Stomach (tissue), 9 donors: ENCODE measurements around the gene KANSL1. TPM values are rescaled to one million over a fixed set of nuclear protein-coding genes. Genes with fewer than 3 reads are reported as not detected.

Source experiments
- DNase-seq, 2 donors: peaks; one replicate each; pipeline versions ENCODE4 v3.0.0 to v3.0.0-alpha.2; 2013 to 2019
- H3K27ac ChIP-seq, 5 donors: fragments of 200-600 bp in 4 of 5; sonication (generic) in 4 of 5; one replicate each; pipeline ENCODE4 v1.5.1; 2013 to 2019; ENCODE audit warnings: mild to moderate bottlenecking in 1 of 5, moderate library complexity in 1 of 5
- H3K27me3 ChIP-seq, 3 donors: fragments of 200-600 bp; sonication (generic); one replicate each; pipeline ENCODE4 v1.5.1; 2017 to 2019; ENCODE audit warnings: mixed run types in 1 of 3
- H3K36me3 ChIP-seq, 4 donors: fragments of 200-600 bp; sonication (generic); 1 replicate in 3 of 4; 2 replicates in 1 of 4; pipeline ENCODE4 v1.5.1; 2016 to 2019
- H3K4me1 ChIP-seq, 4 donors: fragments of 200-600 bp; sonication (generic); one replicate each; pipeline ENCODE4 v1.5.1; 2016 to 2019
- H3K4me3 ChIP-seq, 4 donors: fragments of 200-600 bp; sonication (generic) in 3 of 4; one replicate each; pipeline ENCODE4 v1.5.1; 2016 to 2019; ENCODE audit warnings: mild to moderate bottlenecking in 1 of 4
- H3K9me3 ChIP-seq, 4 donors: fragments of 200-600 bp; sonication (generic); one replicate each; pipeline ENCODE4 v1.5.1; 2016 to 2019
- CTCF ChIP-seq, 7 experiments: fragments of 450-650 bp in 4 of 7; fragments of 200-600 bp in 3 of 7; sonication (generic) in 3 of 7; IDR thresholded peaks; one replicate each; pipeline ENCODE4 v1.5.1; 2016 to 2019; ENCODE audit warnings: antibody characterized with exemption in 7 of 7, control low read depth in 2 of 7, mild to moderate bottlenecking in 1 of 7
- EP300 ChIP-seq: sonication (generic); formaldehyde crosslinking; IDR thresholded peaks from one replicate; pipeline ENCODE4 v1.6.1; 2017; ENCODE audit warnings: antibody characterized with exemption
- POLR2A ChIP-seq, 4 donors: fragments of 450-650 bp; IDR thresholded peaks; one replicate each; pipeline ENCODE4 v1.6.1; 2016; ENCODE audit warnings: antibody characterized with exemption in 4 of 4, control low read depth in 2 of 4, mild to moderate bottlenecking in 1 of 4, moderate library complexity in 1 of 4
- POLR2AphosphoS5 ChIP-seq, 3 donors: sonication (generic); formaldehyde crosslinking; IDR thresholded peaks; one replicate each; pipeline ENCODE4 v1.6.1; 2016; ENCODE audit warnings: antibody characterized with exemption in 3 of 3
- WGBS, 5 donors: extraction: QIAGEN DNeasy Blood & Tissue Kit in 3 of 5; methylation state at CpG; one replicate each; pipeline versions ENCODE4 v1.1.5 to v1.1.7; 2013 to 2018; 5-methylcytosine and 5-hydroxymethylcytosine counted together
- intact Hi-C: fragments of 100-400 bp; cut with DNase I; formaldehyde crosslinking; loops from one replicate; pipeline ENCODE4 v1.15.1; 2023; ENCODE audit warnings: low total_unique reads
- polyA plus RNA-seq, 3 donors: library from polyadenylated mRNA; stranded (reverse); fragments of 200-250 nt; gene quantifications; one replicate each; pipeline ENCODE4 v1.2.3, GENCODE V29; 2013
- total RNA-seq, 5 donors: library from RNA; depleted of rRNA; stranded (reverse); fragments of >200 nt; gene quantifications; one replicate each; pipeline versions ENCODE4 v1.1.0 to v1.2.3, GENCODE V29; 2014 to 2016
- donor health status: healthy with polysubstance abuse.
- donor health status: Bipolar disorder and iron deficiency.
- donor health status: healthy.

Gene KANSL1
- total and polyA plus RNA-seq, 8 donors: 9.2 to 288 (median 127) TPM

GRCh38 chr17:46027048-46027975 is 165.9 kb downstream of the KANSL1 start:
- Histone ChIP-seq H3K27me3 (no peaks in the 10 kb centered on the region), H3K36me3 (peaks cover 22 to 99% (median 77%) of the 10 kb centered on the region in 4 donors), H3K27ac (peak overlapping the region in 4 of 5 donors; percentile 15 to 42 (median 23)), H3K4me1 (peaks cover 0 to 18% (median 6%) of the 10 kb centered on the region in 4 donors), H3K9me3 (no peaks in the 10 kb centered on the region), H3K4me3 (no peak overlapping the region)
- no peak for DNase-seq
- intact Hi-C loops: no loop called here
- WGBS, 5 donors: 74 to 80% (median 77%) methylated on average over 12 of the region's 12 CpGs
- TF ChIP-seq CTCF (IDR thresholded peaks at IDR 0.05) (no peak), POLR2AphosphoS5 (IDR thresholded peaks at IDR 0.05) (no peak), POLR2A (IDR thresholded peaks at IDR 0.05) (no peak), EP300 (no peak)

GRCh38 chr17:46026166-46027047 is 166.8 kb downstream of the KANSL1 start:
- peak overlapping the region in 2 of 5 donors; percentile 42 to 43 for H3K27ac ChIP-seq
- H3K4me1 ChIP-seq: peaks cover 0 to 18% (median 6%) of the 10 kb centered on the region in 4 donors
- intact Hi-C loops: no loop called here
- TF ChIP-seq POLR2AphosphoS5 (IDR thresholded peaks at IDR 0.05) (no peak), POLR2A (IDR thresholded peaks at IDR 0.05) (no peak), CTCF (IDR thresholded peaks at IDR 0.05) (no peak), EP300 (no peak)
- no peak for DNase-seq
- no peaks in the 10 kb centered on the region for H3K9me3 ChIP-seq
- H3K36me3 ChIP-seq: peaks cover 13 to 90% (median 72%) of the 10 kb centered on the region in 4 donors
- H3K4me3 ChIP-seq: no peak overlapping the region
- 79 to 85% (median 83%) methylated on average over 13 to 17 of the region's 17 CpGs for WGBS, 5 donors
- H3K27me3 ChIP-seq: no peaks in the 10 kb centered on the region

- Histone ChIP-seq H3K4me1 (peaks cover 0 to 18% (median 6%) of the 10 kb centered on the region in 4 donors), H3K27ac (peak overlapping the region in 2 of 5 donors; percentile 42 to 43), H3K27me3 (no peaks in the 10 kb centered on the region), H3K9me3 (no peaks in the 10 kb centered on the region), H3K36me3 (peaks cover 5 to 82% (median 65%) of the 10 kb centered on the region in 4 donors), H3K4me3 (no peak overlapping the region)
- no peak for DNase-seq
- TF ChIP-seq POLR2A (IDR thresholded peaks at IDR 0.05): no peak
- TF ChIP-seq EP300: no peak
- TF ChIP-seq CTCF (IDR thresholded peaks at IDR 0.05): no peak
- no peak for TF ChIP-seq POLR2AphosphoS5 (IDR thresholded peaks at IDR 0.05)
- WGBS, 5 donors: 77 to 84% (median 83%) methylated on average over 8 of the region's 8 CpGs
- intact Hi-C loops: no loop called here
These were observed 167.6 kb downstream of the KANSL1 start for GRCh38 chr17:46025510-46026165.
